Measurements from ENCODE around the gene CACNA1C.

- TF ChIP-seq, protein P1, sequence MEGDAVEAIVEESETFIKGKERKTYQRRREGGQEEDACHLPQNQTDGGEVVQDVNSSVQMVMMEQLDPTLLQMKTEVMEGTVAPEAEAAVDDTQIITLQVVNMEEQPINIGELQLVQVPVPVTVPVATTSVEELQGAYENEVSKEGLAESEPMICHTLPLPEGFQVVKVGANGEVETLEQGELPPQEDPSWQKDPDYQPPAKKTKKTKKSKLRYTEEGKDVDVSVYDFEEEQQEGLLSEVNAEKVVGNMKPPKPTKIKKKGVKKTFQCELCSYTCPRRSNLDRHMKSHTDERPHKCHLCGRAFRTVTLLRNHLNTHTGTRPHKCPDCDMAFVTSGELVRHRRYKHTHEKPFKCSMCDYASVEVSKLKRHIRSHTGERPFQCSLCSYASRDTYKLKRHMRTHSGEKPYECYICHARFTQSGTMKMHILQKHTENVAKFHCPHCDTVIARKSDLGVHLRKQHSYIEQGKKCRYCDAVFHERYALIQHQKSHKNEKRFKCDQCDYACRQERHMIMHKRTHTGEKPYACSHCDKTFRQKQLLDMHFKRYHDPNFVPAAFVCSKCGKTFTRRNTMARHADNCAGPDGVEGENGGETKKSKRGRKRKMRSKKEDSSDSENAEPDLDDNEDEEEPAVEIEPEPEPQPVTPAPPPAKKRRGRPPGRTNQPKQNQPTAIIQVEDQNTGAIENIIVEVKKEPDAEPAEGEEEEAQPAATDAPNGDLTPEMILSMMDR (IDR thresholded peaks at IDR 0.05) = no peak
- no peak for TF ChIP-seq POLR2A (IDR thresholded peaks at IDR 0.05)
- TF ChIP-seq POLR2AphosphoS5 (IDR thresholded peaks at IDR 0.05) = no peak
- no peak for TF ChIP-seq EP300 (IDR thresholded peaks at IDR 0.05)
Observed at GRCh38 chr12:2418579-2418978, 365.8 kb downstream of the CACNA1C start.

Measured in suprapubic skin (tissue), 4 donors.